HG03354 (cell line): ENCODE results near the gene DNAH2.

ENCODE experiments used
- ATAC-seq: cut with Tn5 transposase; IDR thresholded peaks from one replicate; pipeline ENCODE4 v1.9.1; 2021; ENCODE audit warnings: mild to moderate bottlenecking; ENCODE audit not compliant: unreplicated experiment, poor library complexity, severe bottlenecking

Gene DNAH2

DNA sequence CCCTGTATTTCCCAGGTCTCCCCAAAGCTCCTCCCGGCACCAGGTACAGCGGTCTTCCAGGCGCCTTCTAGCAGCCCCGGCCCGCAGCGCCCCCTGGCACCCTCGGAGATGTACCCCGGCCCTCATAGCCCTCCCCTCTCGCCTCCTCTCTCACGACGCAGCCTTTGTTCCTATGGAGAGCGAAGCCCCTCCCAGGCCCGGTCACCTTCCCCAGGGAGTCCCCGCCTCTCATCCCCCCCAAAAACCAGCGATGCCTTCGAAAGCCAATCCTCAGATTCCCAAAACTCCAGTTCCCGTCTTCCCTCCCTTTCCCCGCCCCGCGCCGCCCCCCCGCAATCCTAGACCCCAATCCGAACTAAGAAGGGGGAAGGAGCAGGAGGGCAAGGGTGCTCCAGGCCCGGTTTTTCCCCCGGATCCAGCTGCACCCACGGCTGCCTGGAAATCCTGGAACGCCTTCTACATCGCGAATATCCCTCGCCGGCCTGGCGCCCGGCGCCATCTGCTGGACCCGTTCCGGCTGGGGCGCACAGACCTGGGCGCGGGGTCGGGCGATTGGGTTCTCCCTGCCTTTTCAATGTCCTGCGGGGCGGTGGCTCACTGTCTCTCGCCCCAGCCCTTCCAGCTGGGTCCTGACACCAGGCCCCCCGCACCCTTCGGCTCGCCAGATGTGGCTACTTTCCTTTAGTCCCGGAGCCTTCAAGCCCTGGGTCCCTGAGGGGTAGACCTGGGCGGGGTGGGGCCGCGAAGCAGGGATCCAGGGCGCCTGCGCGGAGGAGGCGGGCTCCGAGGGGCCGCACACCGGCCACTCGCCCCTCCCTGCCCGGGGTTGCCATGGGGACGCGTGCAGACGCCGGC is at the start of gene DNAH2:
DNAH2 (plus strand) TSS at position 844 of the 855 bp plus-strand sequence. CDS start 1,991 bp downstream, outside the sequence.
- ATAC-seq, result no peak

GRCh38 chr17:7668482-7668881 is 49.1 kb upstream of the DNAH2 start:
- no peak for ATAC-seq

DNA sequence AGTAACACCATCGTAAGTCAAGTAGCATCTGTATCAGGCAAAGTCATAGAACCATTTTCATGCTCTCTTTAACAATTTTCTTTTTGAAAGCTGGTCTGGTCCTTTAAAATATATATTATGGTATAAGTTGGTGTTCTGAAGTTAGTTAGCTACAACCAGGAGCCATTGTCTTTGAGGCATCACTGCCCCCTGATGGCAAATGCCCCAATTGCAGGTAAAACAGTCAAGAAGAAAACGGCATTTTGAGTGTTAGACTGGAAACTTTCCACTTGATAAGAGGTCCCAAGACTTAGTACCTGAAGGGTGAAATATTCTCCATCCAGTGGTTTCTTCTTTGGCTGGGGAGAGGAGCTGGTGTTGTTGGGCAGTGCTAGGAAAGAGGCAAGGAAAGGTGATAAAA is 44.3 kb upstream of the DNAH2 start:
- ATAC-seq, result no peak

DNA sequence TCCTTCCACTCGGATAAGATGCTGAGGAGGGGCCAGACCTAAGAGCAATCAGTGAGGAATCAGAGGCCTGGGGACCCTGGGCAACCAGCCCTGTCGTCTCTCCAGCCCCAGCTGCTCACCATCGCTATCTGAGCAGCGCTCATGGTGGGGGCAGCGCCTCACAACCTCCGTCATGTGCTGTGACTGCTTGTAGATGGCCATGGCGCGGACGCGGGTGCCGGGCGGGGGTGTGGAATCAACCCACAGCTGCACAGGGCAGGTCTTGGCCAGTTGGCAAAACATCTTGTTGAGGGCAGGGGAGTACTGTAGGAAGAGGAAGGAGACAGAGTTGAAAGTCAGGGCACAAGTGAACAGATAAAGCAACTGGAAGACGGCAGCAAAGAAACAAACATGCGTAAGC is 42.6 kb upstream of the DNAH2 start:
- no peak for ATAC-seq

- no peak for ATAC-seq
Measured at GRCh38 chr17:7676533-7676932, 41.0 kb upstream of the DNAH2 start.

DNA sequence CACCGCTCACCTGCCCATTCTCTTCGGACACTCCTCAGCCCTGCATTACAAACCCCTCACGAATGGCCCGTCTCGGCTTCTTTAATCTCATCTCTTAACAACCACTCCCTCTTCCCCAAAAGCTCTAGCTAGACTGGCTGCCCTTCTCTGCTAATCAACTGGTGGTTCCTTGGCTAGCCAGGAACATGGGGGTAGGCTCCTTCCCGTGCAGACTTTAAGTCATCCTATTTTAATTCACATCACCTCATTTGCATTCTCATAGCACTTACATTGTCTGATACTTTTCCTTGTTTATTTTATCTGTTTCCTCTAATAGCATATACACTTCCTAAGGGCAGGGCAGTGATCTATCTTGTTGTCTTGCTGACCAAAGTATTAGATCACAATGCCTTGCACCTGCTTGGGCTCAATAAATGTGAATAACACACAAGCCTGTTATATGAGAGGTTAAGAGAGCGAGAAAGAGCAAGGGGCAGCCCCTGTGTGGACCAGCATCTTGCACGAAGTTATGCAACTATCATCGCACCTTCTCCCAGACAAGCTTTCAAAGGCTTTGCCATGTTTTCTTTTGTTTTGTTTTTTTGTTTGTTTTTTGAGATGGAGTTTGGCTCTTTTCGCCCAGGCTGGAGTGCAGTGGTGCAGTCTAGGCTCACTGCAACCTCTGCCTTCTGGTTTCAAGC is 40.0 kb upstream of the DNAH2 start:
- no peak for ATAC-seq

GRCh38 chr17:7684851-7685532 is 32.6 kb upstream of the DNAH2 start:
- ATAC-seq, result no peak

DNA sequence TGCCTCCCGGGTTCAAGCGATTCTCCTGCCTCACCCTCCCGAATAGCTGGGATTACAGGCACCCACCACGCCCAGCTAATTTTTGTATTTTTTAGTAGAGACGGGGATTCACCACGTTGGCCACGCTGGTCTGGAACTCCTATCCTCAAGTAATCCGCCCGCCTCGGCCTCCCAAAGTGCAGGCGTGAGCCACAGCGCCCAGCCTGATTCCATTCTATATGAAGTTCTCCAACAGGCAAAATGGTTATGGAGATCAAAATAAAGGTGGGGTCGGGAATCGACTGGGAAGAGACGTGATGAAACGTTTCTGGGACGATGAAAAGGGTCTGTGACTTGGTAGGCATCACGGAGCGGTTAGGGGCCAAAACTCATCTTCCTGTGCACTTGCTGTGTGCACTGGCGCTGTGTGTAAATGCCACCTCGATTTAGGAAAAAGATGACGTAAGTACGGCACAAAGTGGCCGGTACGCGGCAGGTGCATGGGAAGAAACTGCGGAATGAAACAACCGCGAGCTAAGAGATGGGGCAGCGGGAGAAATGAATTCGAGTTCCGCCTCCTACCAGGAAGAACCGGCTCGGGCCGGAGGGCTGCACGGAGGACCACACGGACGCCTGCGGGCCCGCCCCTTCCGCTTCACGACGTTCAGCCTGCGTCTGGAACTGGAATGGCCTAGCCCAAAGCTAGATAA is 31.9 kb upstream of the DNAH2 start:
- ATAC-seq, result peak; percentile 64

DNA sequence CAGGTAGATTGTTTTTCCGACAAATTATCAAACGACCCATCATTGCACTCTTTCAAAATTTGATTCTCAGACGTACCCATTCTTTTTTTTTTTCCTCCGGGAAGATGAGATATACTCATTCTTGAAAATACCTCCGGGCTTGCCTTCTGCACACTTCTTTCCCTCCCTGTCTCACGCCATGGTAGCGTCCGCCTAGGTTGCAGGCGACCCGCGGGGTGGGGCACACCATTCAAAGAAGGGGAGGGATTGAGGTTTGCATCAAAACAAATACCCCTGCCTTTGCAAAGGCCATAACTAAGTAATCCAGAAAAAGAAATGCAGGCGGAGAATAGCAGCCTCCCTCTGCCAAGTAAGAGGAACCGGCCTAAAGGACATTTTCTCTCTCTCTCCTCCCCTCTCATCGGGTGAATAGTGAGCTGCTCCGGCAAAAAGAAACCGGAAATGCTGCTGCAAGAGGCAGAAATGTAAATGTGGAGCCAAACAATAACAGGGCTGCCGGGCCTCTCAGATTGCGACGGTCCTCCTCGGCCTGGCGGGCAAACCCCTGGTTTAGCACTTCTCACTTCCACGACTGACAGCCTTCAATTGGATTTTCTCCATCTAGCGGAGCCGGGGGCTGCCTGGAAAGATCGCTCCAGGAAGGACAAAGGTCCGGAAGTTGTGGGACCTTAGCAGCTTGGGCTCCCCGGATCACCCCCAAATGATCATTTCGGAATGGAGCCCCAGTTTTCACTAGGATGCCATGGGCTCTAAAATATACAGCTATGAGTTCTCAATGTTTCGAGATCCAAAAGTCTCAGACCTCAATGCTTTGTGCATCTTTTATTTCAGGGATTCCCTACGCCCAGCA is 31.1 kb upstream of the DNAH2 start:
- peak; percentile 51 for ATAC-seq

DNA sequence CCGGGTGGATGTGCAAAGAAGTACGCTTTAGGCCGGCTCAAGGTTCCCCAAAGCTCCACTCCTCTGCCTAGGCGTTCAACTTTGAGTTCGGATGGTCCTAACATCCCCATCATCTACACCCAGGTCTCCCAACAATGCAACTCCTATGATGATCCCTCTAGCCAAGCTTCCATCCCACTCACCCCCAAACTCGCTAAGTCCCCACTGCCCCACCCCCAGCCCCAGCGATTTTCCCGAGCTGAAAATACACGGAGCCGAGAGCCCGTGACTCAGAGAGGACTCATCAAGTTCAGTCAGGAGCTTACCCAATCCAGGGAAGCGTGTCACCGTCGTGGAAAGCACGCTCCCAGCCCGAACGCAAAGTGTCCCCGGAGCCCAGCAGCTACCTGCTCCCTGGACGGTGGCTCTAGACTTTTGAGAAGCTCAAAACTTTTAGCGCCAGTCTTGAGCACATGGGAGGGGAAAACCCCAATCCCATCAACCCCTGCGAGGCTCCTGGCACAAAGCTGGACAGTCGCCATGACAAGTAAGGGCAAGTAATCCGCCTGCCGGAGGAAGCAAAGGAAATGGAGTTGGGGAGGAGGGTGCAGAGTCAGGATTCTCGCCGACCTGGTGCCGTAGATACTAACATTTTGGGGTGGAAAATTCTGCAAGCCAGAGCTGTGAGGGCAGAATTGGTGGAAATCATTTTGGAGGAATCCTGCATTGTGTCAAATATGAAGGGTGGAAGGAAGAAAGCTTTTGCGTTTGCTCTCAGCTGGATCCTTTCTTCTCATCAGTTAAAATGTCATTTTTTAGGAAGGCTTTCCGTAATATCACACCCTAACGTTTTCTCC is 30.3 kb upstream of the DNAH2 start, which contains the start of gene TP53:
TP53 (minus strand) TSS at position 419 of the 836 bp plus-strand sequence. CDS start 10,896 bp downstream, outside the sequence.
- ATAC-seq, result no peak

DNA sequence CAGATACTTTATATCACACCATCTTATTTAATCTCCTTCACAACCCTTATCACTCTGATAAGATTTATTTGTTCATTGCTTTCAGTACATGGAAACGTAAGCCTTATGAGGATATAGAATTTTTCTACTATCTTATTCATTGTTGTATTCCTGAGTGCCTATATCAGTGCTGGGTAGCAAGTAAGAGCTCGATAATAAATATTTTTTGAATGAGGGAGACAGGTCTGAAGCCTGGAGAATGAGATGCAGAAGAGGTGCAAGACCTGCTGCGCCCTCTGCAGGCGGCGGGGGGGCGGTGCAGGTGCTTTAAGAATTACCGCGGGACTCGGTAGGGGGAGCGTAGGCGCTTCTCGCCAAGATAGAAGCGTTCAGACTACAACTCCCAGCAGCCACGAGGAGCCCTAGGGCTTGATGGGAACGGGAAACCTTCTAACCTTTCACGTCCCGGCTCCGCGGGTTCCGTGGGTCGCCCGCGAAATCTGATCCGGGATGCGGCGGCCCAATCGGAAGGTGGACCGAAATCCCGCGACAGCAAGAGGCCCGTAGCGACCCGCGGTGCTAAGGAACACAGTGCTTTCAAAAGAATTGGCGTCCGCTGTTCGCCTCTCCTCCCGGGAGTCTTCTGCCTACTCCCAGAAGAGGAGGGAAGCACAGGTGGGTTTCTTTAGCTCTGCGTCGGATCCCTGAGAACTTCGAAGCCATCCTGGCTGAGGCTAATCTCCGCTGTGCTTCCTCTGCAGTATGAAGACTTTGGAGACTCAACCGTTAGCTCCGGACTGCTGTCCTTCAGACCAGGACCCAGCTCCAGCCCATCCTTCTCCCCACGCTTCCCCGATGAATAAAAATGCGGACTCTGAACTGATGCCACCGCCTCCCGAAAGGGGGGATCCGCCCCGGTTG is 29.4 kb upstream of the DNAH2 start, which contains the start of gene WRAP53:
WRAP53 (plus strand) TSS at position 570 of the 900 bp plus-strand sequence; CDS start at position 742, 172 bp downstream.
- peak; percentile 79 for ATAC-seq

GRCh38 chr17:7688808-7689316 is 28.7 kb upstream of the DNAH2 start:
- no peak for ATAC-seq

GRCh38 chr17:7695586-7695985 is 22.0 kb upstream of the DNAH2 start:
- ATAC-seq, result no peak

DNA sequence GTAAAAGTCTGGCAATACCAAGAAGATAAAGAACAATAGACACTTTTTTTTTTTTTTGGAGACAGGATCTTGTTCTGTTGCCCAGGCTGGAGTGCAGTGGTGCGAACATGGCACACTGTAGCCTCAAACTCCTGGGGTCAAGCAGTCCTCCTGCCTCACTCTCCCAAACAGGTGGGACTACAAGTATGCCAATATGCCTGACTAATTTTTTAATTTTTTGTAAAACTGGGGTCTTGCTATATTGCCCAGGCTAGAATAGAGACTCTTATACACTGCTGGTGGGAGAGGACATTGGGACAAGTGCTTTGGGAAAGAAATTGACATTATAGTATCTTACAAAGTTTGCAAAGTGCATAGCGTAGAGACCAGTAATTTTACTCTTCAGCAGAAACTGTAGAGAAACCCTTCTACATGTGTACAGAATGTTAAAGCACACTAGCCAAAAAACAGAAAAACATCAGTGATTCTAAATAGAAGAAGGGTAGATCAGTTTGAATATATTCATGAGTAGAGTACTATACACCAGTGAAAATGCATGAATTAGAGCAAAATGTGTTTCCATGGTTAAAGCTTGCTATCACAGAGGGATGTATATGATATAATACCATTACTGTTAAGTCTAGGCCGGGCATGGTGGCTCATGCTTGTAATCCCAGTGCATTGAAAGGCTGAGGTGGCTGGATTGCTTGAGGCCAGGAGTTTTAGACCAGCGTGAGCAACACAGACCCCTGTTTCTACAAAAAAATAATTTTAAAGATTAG is 19.5 kb upstream of the DNAH2 start:
- ATAC-seq, result no peak

- ATAC-seq, result no peak
Measured at GRCh38 chr17:7700510-7700909, 17.0 kb upstream of the DNAH2 start.

DNA sequence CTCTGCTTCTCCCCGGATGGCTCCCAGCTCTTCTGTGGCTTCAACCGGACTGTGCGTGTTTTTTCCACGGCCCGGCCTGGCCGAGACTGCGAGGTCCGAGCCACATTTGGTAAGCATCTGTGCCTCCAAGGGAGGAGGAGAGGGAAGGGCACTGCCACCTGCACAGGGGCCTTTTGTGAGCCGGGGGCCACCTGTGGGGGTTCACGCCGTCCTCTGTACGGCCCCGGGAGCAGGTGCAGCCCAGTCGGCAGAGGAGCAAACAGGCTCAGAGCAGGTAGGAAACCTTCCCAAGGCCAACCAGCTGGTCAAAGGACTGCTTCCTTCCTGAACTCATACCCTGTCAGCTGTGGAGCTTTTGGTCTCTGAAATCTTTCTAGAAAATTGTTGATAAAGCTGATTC is 15.9 kb upstream of the DNAH2 start:
- no peak for ATAC-seq
